HepG2 (cell line): Measurements from ENCODE around the gene TP53I3. TPM values are rescaled to one million over a fixed set of nuclear protein-coding genes. Genes with fewer than 3 reads are reported as not detected.
A peak's percentile ranks its signal among the peaks of the same experiment; 100 is the strongest.

Source experiments
- ARID2 ChIP-seq: sonication (generic); formaldehyde crosslinking; IDR thresholded peaks from 2 replicates; pipeline ENCODE4 v1.8.1; 2022; ENCODE audit warnings: mild to moderate bottlenecking, missing genetic modification reagents, borderline replicate concordance
- CHD2 ChIP-seq: IDR thresholded peaks from 2 replicates; pipeline ENCODE4 v1.6.1; 2011; ENCODE audit warnings: low read depth, low read length, improper control_type of control experiment
- CHD4 ChIP-seq: fragments of 200-600 bp; sonication (generic); IDR thresholded peaks from 2 replicates; pipeline ENCODE4 v1.7.0; 2017; ENCODE audit warnings: mild to moderate bottlenecking, low read length, borderline replicate concordance
- ELK4 ChIP-seq: sonication (generic); formaldehyde crosslinking; IDR thresholded peaks from 2 replicates; pipeline ENCODE4 v1.9.0; 2021; ENCODE audit warnings: missing genetic modification reagents, borderline replicate concordance
- ESRRA ChIP-seq: sonication (generic); formaldehyde crosslinking; IDR thresholded peaks from 2 replicates; pipeline ENCODE4 v1.5.1; 2020; ENCODE audit warnings: mild to moderate bottlenecking, low read depth, missing genetic modification reagents
- GABPB1 ChIP-seq: IDR thresholded peaks from 2 replicates; pipeline ENCODE4 v1.6.1; 2016; ENCODE audit warnings: mild to moderate bottlenecking, missing genetic modification reagents, moderate library complexity, missing compliant biosample characterization
- GLI4 ChIP-seq: sonication (generic); formaldehyde crosslinking; IDR thresholded peaks from 2 replicates; pipeline ENCODE4 v1.5.1; 2020; ENCODE audit warnings: missing genetic modification reagents, mild to moderate bottlenecking, moderate library complexity, borderline replicate concordance
- HINFP ChIP-seq: sonication (generic); formaldehyde crosslinking; IDR thresholded peaks from 2 replicates; pipeline ENCODE4 v1.4.0; 2020; ENCODE audit warnings: low read depth, mild to moderate bottlenecking, missing genetic modification reagents
- MAX ChIP-seq: IDR thresholded peaks from 2 replicates; pipeline ENCODE4 v1.6.1; 2012; ENCODE audit warnings: inconsistent platforms
- MLXIP ChIP-seq: sonication (generic); formaldehyde crosslinking; IDR thresholded peaks from 2 replicates; pipeline ENCODE4 v1.9.0; 2021; ENCODE audit warnings: missing genetic modification reagents, borderline replicate concordance
- SMAD9 ChIP-seq: sonication (generic); formaldehyde crosslinking; IDR thresholded peaks from 2 replicates; pipeline ENCODE4 v1.5.1; 2020; ENCODE audit warnings: mild to moderate bottlenecking, missing genetic modification reagents
- SOX13 ChIP-seq, 3 experiments: fragments of 450-650 bp in 1 of 3; sonication (generic) in 1 of 3; formaldehyde crosslinking in 1 of 3; IDR thresholded peaks in 2 of 3; conservative IDR thresholded peaks in 1 of 3; 2 replicates each; pipeline versions ENCODE4 v1.5.0 to v1.6.1; 2016 to 2020; ENCODE audit warnings: antibody characterized with exemption in 1 of 3, mild to moderate bottlenecking in 1 of 3, missing compliant biosample characterization in 1 of 3, missing genetic modification reagents in 1 of 3, moderate library complexity in 1 of 3
- TGIF2 ChIP-seq: IDR thresholded peaks from 2 replicates; pipeline ENCODE4 v1.6.1; 2016; ENCODE audit warnings: control low read depth, missing compliant biosample characterization
- ZNF121 ChIP-seq: sonication (generic); formaldehyde crosslinking; IDR thresholded peaks from 2 replicates; pipeline ENCODE4 v1.5.0; 2020; ENCODE audit warnings: mild to moderate bottlenecking, missing genetic modification reagents
- ZNF160 ChIP-seq: sonication (generic); formaldehyde crosslinking; IDR thresholded peaks from 2 replicates; pipeline ENCODE4 v1.8.0; 2022; ENCODE audit warnings: mild to moderate bottlenecking, inconsistent platforms, missing genetic modification reagents
- ZNF264 ChIP-seq: sonication (generic); formaldehyde crosslinking; IDR thresholded peaks from 2 replicates; pipeline ENCODE4 v1.4.0; 2020; ENCODE audit warnings: missing genetic modification reagents
- ZNF282 ChIP-seq: fragments of 450-650 bp; IDR thresholded peaks from 2 replicates; pipeline ENCODE4 v1.6.1; 2018; ENCODE audit not compliant: partially characterized antibody
- ZNF432 ChIP-seq: sonication (generic); formaldehyde crosslinking; IDR thresholded peaks from 2 replicates; pipeline ENCODE4 v1.5.0; 2020; ENCODE audit warnings: missing genetic modification reagents, mild to moderate bottlenecking, borderline replicate concordance
- ZNF543 ChIP-seq: sonication (generic); formaldehyde crosslinking; IDR thresholded peaks from 2 replicates; pipeline ENCODE4 v1.4.0; 2020; ENCODE audit warnings: mild to moderate bottlenecking, missing genetic modification reagents
- ZNF615 ChIP-seq: sonication (generic); formaldehyde crosslinking; IDR thresholded peaks from 2 replicates; pipeline ENCODE4 v1.5.0; 2020; ENCODE audit warnings: mild to moderate bottlenecking, missing genetic modification reagents, borderline replicate concordance
- ZSCAN22 ChIP-seq: sonication (generic); formaldehyde crosslinking; IDR thresholded peaks from 2 replicates; pipeline ENCODE4 v1.4.0; 2020; ENCODE audit warnings: mild to moderate bottlenecking, missing genetic modification reagents
- ZSCAN30 ChIP-seq: sonication (generic); formaldehyde crosslinking; IDR thresholded peaks from 2 replicates; pipeline ENCODE4 v1.5.0; 2020; ENCODE audit warnings: mild to moderate bottlenecking, missing genetic modification reagents
- polyA plus RNA-seq, 8 experiments: library from polyadenylated mRNA; depleted of rRNA in 3 of 8; stranded (reverse) in 7 of 8; unstranded in 1 of 8; fragments of >200 nt; fragmentation: Illumina TruSeq in 4 of 8; extraction: Trizol in 4 of 8; gene quantifications; 2 replicates each; pipeline versions ENCODE4 v1.2.1 to v1.2.3, GENCODE V29; 2011 to 2016; ENCODE audit warnings: low read depth in 4 of 8, missing spikeins in 1 of 8, mixed read lengths in 1 of 8; ENCODE audit not compliant: insufficient read depth in 1 of 8
- total RNA-seq, 5 experiments: library from RNA; depleted of rRNA; stranded (reverse); fragments of >200 nt; fragmentation: Illumina TruSeq; extraction: Trizol; gene quantifications; 2 replicates each; pipeline ENCODE4 v1.2.3, GENCODE V29; 2016; ENCODE audit warnings: low read depth in 1 of 5
- TF ChIP-seq, protein P1 (sequence below): IDR thresholded peaks from 2 replicates; pipeline ENCODE4 v1.6.1; 2016; ENCODE audit warnings: missing genetic modification reagents, missing compliant biosample characterization

TP53I3 gene
- total and polyA plus RNA-seq, 2 of the 13 experiments (the other 11 are each of a cell fraction or from before 2014, with no cell fraction given) = 25.0 to 44.1 TPM

DNA sequence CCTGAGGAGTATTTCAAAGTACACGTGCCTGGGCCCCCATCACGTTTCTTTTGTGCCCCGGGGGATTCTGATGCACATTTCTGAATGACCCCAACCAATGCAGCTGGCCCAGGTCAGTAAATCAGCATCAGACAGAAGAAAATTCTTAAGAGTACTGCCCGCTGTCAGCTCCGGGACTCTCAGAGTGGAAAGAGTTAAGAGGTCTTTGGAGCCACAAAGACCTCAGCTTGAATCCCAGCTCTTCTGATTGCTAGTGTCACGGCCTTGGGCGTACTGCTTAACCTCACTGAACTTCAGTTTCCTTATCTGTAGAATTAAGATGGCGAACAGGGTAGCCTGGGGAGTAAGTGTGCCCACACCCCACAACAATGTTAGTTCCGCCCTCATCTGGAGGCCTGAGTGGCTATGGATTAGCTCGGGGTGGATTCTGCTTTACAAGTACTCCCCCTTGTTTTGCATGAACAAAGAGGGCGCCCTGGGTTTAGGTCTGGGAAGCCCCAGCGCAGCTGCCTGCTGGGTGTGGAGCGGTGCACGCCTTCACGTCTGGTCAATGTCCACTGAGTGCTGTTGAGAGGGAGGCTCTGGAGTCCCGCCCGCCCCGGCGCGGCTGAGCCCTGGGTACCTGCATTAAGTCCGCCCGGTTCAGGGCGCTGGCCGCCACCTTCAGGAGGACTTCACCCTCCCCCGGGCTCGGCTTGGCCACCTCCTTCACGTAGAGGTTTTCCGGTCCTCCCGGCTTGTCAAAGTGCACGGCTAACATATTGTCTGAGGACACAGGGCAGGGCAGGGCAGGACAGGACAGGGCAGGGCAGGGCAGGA, 858 bp downstream of the TP53I3 start (continued):
- TF ChIP-seq ZNF543 (CRISPR knock-in tag) (peak; percentile 90; the same call in 1 of the 2 replicates), HINFP (CRISPR knock-in tag) (no peak), TGIF2 (peak; percentile 81), ZNF121 (CRISPR knock-in tag) (peak; percentile 98), ARID2 (CRISPR knock-in tag) (no peak; the same call in 1 of the 2 replicates), CHD2 (no peak), GABPB1 (CRISPR knock-in tag) (no peak), ZNF264 (CRISPR knock-in tag) (no peak; the same call in 1 of the 2 replicates), ZNF615 (CRISPR knock-in tag) (no peak), SOX13 (IDR thresholded peaks at IDR 0.05) (no peak), SOX13 (CRISPR knock-in tag; conservative IDR thresholded peaks at IDR 0.05 in 1 of 2, IDR thresholded peaks at IDR 0.05 in 1 of 2) (peak in 1 of 2 experiments; percentile 78; a peak in 2 of 4 replicates), GLI4 (no peak), MAX (peak; percentile 90), ZNF432 (no peak), ZSCAN30 (CRISPR knock-in tag) (0 out of 2 replicates have a peak, but pooled peaks have one; percentile 58), ESRRA (CRISPR knock-in tag) (peak; percentile 88; the same call in 1 of the 2 replicates), ZSCAN22 (CRISPR knock-in tag) (no peak), ZNF160 (peak; percentile 18), MLXIP (CRISPR knock-in tag) (peak; percentile 39; the same call in 1 of the 2 replicates), CHD4 (no peak), ELK4 (CRISPR knock-in tag) (no peak), SMAD9 (CRISPR knock-in tag) (no peak; the same call in 1 of the 2 replicates), ZNF282 (no peak)
- TF ChIP-seq, protein P1, sequence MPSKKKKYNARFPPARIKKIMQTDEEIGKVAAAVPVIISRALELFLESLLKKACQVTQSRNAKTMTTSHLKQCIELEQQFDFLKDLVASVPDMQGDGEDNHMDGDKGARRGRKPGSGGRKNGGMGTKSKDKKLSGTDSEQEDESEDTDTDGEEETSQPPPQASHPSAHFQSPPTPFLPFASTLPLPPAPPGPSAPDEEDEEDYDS (CRISPR knock-in tag) = peak; percentile 80
